ENCODE data around the gene TPBG. TPM values are rescaled to one million over a fixed set of nuclear protein-coding genes. Genes with fewer than 3 reads are reported as not detected.

Gene TPBG
- total and polyA plus RNA-seq, 12 donors = 1.4 to 3.5 (median 2.1) TPM

DNA sequence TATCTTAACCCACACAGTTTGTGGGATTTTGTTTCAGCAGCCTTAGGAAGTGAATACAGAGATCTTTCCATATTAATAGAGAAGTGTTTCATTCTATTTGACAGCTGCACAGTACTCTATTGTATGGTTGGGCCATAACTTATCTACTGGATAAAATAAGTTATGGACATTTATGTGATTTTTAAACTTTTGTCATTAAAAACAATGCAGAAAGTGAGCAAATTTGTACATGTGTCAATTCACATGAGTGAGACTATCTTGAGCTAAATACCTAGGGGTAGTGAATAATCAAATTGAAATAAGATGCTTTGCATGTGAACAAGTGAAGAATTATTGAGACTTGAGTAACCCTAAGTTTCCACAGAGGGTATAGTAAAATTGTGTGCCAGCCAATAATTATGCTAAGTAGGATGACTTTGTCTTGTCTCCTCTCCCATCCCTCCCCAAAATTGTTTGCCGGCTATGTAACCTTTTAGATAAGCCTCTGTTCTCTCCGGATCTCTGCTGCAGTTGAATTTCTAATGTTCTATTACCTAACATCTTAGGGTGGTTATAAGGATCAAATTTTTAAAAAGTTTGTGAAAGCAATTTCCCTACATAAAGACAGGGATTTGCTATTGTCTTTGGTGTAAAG lies 33.3 kb upstream of the TPBG start:
- TF ChIP-seq, protein P1, sequence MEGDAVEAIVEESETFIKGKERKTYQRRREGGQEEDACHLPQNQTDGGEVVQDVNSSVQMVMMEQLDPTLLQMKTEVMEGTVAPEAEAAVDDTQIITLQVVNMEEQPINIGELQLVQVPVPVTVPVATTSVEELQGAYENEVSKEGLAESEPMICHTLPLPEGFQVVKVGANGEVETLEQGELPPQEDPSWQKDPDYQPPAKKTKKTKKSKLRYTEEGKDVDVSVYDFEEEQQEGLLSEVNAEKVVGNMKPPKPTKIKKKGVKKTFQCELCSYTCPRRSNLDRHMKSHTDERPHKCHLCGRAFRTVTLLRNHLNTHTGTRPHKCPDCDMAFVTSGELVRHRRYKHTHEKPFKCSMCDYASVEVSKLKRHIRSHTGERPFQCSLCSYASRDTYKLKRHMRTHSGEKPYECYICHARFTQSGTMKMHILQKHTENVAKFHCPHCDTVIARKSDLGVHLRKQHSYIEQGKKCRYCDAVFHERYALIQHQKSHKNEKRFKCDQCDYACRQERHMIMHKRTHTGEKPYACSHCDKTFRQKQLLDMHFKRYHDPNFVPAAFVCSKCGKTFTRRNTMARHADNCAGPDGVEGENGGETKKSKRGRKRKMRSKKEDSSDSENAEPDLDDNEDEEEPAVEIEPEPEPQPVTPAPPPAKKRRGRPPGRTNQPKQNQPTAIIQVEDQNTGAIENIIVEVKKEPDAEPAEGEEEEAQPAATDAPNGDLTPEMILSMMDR (IDR thresholded peaks at IDR 0.05) = no peak
- Histone ChIP-seq H3K27ac (no peak overlapping the region), H3K4me1 (no peaks in the 10 kb centered on the region), H3K4me3 (no peak overlapping the region), H3K27me3 (peaks cover 0 to 9% (median 0%) of the 10 kb centered on the region in 7 donors), H3K9me3 (no peaks in the 10 kb centered on the region), H3K36me3 (no peaks in the 10 kb centered on the region)
- intact Hi-C loops (cut with DNase I) = no loop called here
- ATAC-seq (no peak), DNase-seq (no peak)
- WGBS, 2 donors = 61 to 64% methylated on average over 2 of the region's 2 CpGs

DNA sequence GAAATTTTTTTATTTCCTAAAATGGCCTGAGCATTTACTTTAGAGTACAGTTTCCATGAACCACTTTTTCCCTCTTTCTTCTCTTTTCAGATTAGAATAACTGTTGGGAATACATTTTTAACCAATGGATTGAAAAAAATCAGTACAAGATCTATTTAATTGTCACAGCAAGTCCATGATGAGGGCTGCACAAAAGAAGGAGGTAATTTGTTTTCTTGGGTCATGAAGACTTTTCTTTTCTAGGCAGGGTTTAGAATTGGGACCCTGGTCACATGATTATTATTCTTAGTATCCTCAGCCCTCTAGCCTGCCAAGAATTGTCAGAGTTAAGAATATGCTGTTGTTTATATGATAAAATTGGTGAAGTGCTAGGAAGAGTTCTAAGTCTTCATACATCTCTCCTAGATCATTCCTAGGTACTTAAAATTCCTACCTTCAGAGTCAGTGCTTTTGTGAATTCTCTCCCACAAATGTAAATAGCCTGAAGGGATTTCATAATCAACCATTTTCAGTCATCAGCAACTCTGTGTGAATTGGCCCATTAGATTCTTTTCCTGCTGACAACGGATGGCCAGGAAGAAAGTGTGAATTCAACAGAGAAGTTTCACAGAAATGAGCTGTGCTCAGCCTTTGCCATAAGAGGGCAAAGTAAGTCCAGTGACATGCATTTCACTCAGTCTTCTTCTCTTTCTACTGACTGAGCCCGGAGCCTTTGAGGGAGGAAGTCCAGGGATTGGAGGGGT lies 32.4 kb upstream of the TPBG start:
- H3K36me3 ChIP-seq = no peaks in the 10 kb centered on the region
- DNase-seq = no peak
- no peak for ATAC-seq
- TF ChIP-seq, protein P1 (IDR thresholded peaks at IDR 0.05) = no peak
- H3K4me3 ChIP-seq = no peak overlapping the region
- H3K27ac ChIP-seq = no peak overlapping the region
- 25 to 32% methylated on average over 2 of the region's 2 CpGs for WGBS, 2 donors
- no peaks in the 10 kb centered on the region for H3K4me1 ChIP-seq
- intact Hi-C loops (cut with DNase I) = no loop called here
- peaks cover 0 to 9% (median 0%) of the 10 kb centered on the region in 7 donors for H3K27me3 ChIP-seq
- H3K9me3 ChIP-seq = no peaks in the 10 kb centered on the region

DNA sequence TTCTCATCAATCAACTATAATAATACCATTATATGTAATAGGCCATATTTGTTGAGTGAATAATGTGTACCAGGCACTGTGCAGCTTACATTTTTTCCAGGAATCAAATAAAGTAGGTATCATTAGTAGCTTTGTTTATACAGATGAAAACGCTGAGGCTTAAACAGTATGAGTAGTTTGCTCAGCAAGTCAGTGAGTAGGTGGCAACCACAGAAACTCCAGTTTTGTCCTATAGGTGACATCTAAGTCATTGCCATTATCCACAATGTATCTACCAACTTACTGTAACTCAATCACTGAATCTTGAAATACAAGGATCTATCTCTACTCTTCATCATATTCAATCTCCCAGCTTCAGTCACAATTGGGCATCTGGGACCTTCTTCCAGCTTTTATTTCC lies 29.8 kb upstream of the TPBG start:
- no peak overlapping the region for H3K4me3 ChIP-seq
- no peak overlapping the region for H3K27ac ChIP-seq
- ATAC-seq (no peak), DNase-seq (no peak)
- no peaks in the 10 kb centered on the region for H3K36me3 ChIP-seq
- H3K9me3 ChIP-seq = no peaks in the 10 kb centered on the region
- H3K4me1 ChIP-seq = no peaks in the 10 kb centered on the region
- peaks cover 0 to 9% (median 0%) of the 10 kb centered on the region in 7 donors for H3K27me3 ChIP-seq
- TF ChIP-seq, protein P1 (IDR thresholded peaks at IDR 0.05) = no peak
- intact Hi-C loops (cut with DNase I) = no loop called here
- 77 to 92% methylated on average over 1 of the region's 1 CpG for whole genome bisulfite sequencing, 2 donors

DNA sequence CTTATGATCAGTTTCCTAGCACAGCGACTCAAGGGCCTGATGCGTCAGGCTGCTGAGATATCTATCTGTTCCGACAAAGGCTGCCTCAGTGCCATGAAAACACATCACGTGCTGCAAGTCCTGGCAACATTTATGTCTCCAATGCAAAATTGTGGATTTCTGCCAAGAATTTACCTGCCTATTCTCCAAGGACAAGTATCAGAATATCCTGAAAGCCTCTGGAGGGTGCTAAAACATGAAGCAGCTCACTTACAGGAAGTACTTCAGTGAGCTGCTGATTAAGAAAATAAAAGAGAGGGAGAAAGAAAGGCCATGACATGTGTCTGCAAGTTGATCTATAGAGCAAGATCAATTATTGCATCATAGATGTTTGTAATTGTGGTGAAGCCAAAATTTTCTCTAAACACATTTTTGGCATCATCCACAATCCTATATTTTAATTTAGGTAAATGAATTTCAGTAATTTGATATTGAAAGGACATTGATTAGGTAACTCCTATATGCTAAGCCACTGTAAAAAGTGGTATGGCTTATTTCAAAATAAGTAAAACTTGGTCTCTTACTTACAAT lies 25.8 kb upstream of the TPBG start:
- TF ChIP-seq, protein P1 (IDR thresholded peaks at IDR 0.05) = no peak
- H3K27me3 ChIP-seq = peaks cover 0 to 9% (median 0%) of the 10 kb centered on the region in 7 donors
- intact Hi-C loops (cut with DNase I) = no loop called here

More for the DNA sequence above, 25.8 kb upstream of the TPBG start:
- H3K36me3 ChIP-seq = no peaks in the 10 kb centered on the region
- H3K4me3 ChIP-seq = no peak overlapping the region
- ATAC-seq = no peak
- no peaks in the 10 kb centered on the region for H3K4me1 ChIP-seq
- peaks cover 0 to 12% (median 0%) of the 10 kb centered on the region in 11 donors for H3K9me3 ChIP-seq
- no peak overlapping the region for H3K27ac ChIP-seq
- no peak for DNase-seq
- 74% methylated on average over 4 of the region's 4 CpGs for WGBS, 2 donors
